Keratinocyte (primary cell): ENCODE results near the gene TPK1.
"Not testable (repeated sequence)": the region's sequence is repeated elsewhere in the genome, so short reads cannot be mapped to it uniquely, and the experiment has no call there.

Experiments used
- CTCF ChIP-seq, 3 experiments: IDR thresholded peaks in 1 of 3; conservative IDR thresholded peaks in 1 of 3; optimal IDR thresholded peaks in 1 of 3; 2 replicates in 2 of 3; 3 replicates in 1 of 3; pipeline versions ENCODE3 to v1.5.1; 2011; ENCODE audit warnings: low read length in 3 of 3, mild to moderate bottlenecking in 3 of 3, moderate library complexity in 2 of 3, control low read depth in 1 of 3, inconsistent platforms in 1 of 3; ENCODE audit not compliant: insufficient read depth in 2 of 3; ENCODE audit errors: extremely low read depth in 1 of 3
- EZH2 ChIP-seq: IDR thresholded peaks from one replicate; pipeline ENCODE4 v1.6.1; 2012; ENCODE audit warnings: inconsistent platforms, mild to moderate bottlenecking, low read length, moderate library complexity

- TF ChIP-seq CTCF (optimal IDR thresholded peaks at IDR 0.05 in 1 of 3, IDR thresholded peaks at IDR 0.05 in 1 of 3, conservative IDR thresholded peaks at IDR 0.05 in 1 of 3; ENCODE audit: extremely low read depth in 1 of 3, insufficient read depth in 2 of 3, low read length in 3 of 3); EZH2: not testable (repeated sequence)
Observed at GRCh38 chr7:144726840-144727239, 109.0 kb downstream of the TPK1 start.
